SK-N-SH treated with all-trans-retinoic acid at 6 μM for 48 hours (cell line): ENCODE measurements around the gene TYROBP.

Experiments used
- ATAC-seq: fragments of 200-7000 bp; cut with Tn5 transposase; 3 replicates; pipeline ENCODE4 v1.9.1; 2020; ENCODE audit warnings: mild to moderate bottlenecking, moderate library complexity
- ARNTL ChIP-seq: fragments of 450-650 bp; formaldehyde crosslinking; IDR thresholded peaks from 2 replicates; pipeline ENCODE4 v1.5.0; 2020; ENCODE audit warnings: low read depth, mild to moderate bottlenecking, moderate library complexity, borderline replicate concordance
- BACH2 ChIP-seq: fragments of 250-450 bp; sonication (Bioruptor Pico); IDR thresholded peaks from 2 replicates; pipeline ENCODE4 v1.9.0; 2021; ENCODE audit warnings: mild to moderate bottlenecking, borderline replicate concordance
- CSDC2 ChIP-seq: fragments of 250-450 bp; sonication (Bioruptor Pico); IDR thresholded peaks from 2 replicates; pipeline ENCODE4 v1.5.0; 2020; ENCODE audit warnings: mild to moderate bottlenecking, moderate library complexity
- ESRRG ChIP-seq: fragments of 250-450 bp; sonication (Bioruptor Pico); IDR thresholded peaks from 2 replicates; pipeline ENCODE4 v1.6.1; 2021; ENCODE audit warnings: mild to moderate bottlenecking
- GLIS3 ChIP-seq: fragments of 250-450 bp; sonication (Bioruptor Pico); IDR thresholded peaks from 2 replicates; pipeline ENCODE4 v1.5.0; 2020; ENCODE audit warnings: mild to moderate bottlenecking, moderate library complexity
- PPARA ChIP-seq: fragments of 250-450 bp; sonication (Bioruptor Pico); IDR thresholded peaks from 2 replicates; pipeline ENCODE4 v1.5.0; 2020; ENCODE audit warnings: mild to moderate bottlenecking, borderline replicate concordance
- RARB ChIP-seq: fragments of 250-450 bp; sonication (Bioruptor Pico); IDR thresholded peaks from 2 replicates; pipeline ENCODE4 v1.8.0; 2021; ENCODE audit warnings: mild to moderate bottlenecking, moderate library complexity
- SNAI2 ChIP-seq: fragments of 250-450 bp; sonication (Bioruptor Pico); IDR thresholded peaks from 2 replicates; pipeline ENCODE4 v1.5.0; 2020; ENCODE audit warnings: mild to moderate bottlenecking, moderate library complexity
- TCF4 ChIP-seq: fragments of 250-450 bp; sonication (Bioruptor Pico); IDR thresholded peaks from 2 replicates; pipeline ENCODE4 v1.8.0; 2021; ENCODE audit warnings: mild to moderate bottlenecking, moderate library complexity, borderline replicate concordance
- TOX ChIP-seq: fragments of 250-450 bp; sonication (Bioruptor Pico); IDR thresholded peaks from 2 replicates; pipeline ENCODE4 v1.8.0; 2021; ENCODE audit warnings: mild to moderate bottlenecking, moderate library complexity, borderline replicate concordance
- ZC3H10 ChIP-seq: fragments of 250-450 bp; sonication (Bioruptor Pico); IDR thresholded peaks from 2 replicates; pipeline ENCODE4 v1.5.1; 2021; ENCODE audit warnings: mild to moderate bottlenecking, moderate library complexity
- ZFP3 ChIP-seq: fragments of 250-450 bp; sonication (Bioruptor Pico); IDR thresholded peaks from 2 replicates; pipeline ENCODE4 v1.5.0; 2020; ENCODE audit warnings: mild to moderate bottlenecking, moderate library complexity
- ZFP30 ChIP-seq: fragments of 450-650 bp; formaldehyde crosslinking; IDR thresholded peaks from 2 replicates; pipeline ENCODE4 v1.5.0; 2022; ENCODE audit warnings: mild to moderate bottlenecking, moderate library complexity
- ZNF565 ChIP-seq: fragments of 450-650 bp; formaldehyde crosslinking; conservative IDR thresholded peaks from 2 replicates; pipeline ENCODE4 v1.5.0; 2020; ENCODE audit warnings: low read depth, mild to moderate bottlenecking, moderate library complexity
- ZNF70 ChIP-seq: fragments of 450-650 bp; formaldehyde crosslinking; IDR thresholded peaks from 2 replicates; pipeline ENCODE4 v1.5.0; 2020; ENCODE audit warnings: mild to moderate bottlenecking, moderate library complexity
- ZNF8 ChIP-seq: fragments of 450-650 bp; formaldehyde crosslinking; IDR thresholded peaks from 2 replicates; pipeline ENCODE4 v1.5.0; 2020; ENCODE audit warnings: mild to moderate bottlenecking, moderate library complexity
- TF ChIP-seq, protein P1 (sequence below): fragments of 250-450 bp; sonication (Bioruptor Pico); IDR thresholded peaks from 2 replicates; pipeline ENCODE4 v1.5.1; 2020; ENCODE audit warnings: low read depth, mild to moderate bottlenecking, moderate library complexity
- TF ChIP-seq, protein P2 (sequence below): fragments of 250-450 bp; sonication (Bioruptor Pico); IDR thresholded peaks from 2 replicates; pipeline ENCODE4 v1.5.0; 2020; ENCODE audit warnings: mild to moderate bottlenecking, moderate library complexity
- TF ChIP-seq, protein P3 (sequence below): fragments of 250-450 bp; sonication (Bioruptor Pico); IDR thresholded peaks from 2 replicates; pipeline ENCODE4 v1.5.1; 2021; ENCODE audit warnings: mild to moderate bottlenecking, moderate library complexity
- TF ChIP-seq, protein P4 (sequence below): fragments of 250-450 bp; sonication (Bioruptor Pico); IDR thresholded peaks from 2 replicates; pipeline ENCODE4 v1.8.0; 2021; ENCODE audit warnings: low read depth, mild to moderate bottlenecking, moderate library complexity, borderline replicate concordance
- TF ChIP-seq, protein P5 (sequence below): fragments of 250-450 bp; sonication (Bioruptor Pico); IDR thresholded peaks from 2 replicates; pipeline ENCODE4 v1.8.0; 2020; ENCODE audit warnings: mild to moderate bottlenecking, moderate library complexity, borderline replicate concordance

The TYROBP gene

DNA sequence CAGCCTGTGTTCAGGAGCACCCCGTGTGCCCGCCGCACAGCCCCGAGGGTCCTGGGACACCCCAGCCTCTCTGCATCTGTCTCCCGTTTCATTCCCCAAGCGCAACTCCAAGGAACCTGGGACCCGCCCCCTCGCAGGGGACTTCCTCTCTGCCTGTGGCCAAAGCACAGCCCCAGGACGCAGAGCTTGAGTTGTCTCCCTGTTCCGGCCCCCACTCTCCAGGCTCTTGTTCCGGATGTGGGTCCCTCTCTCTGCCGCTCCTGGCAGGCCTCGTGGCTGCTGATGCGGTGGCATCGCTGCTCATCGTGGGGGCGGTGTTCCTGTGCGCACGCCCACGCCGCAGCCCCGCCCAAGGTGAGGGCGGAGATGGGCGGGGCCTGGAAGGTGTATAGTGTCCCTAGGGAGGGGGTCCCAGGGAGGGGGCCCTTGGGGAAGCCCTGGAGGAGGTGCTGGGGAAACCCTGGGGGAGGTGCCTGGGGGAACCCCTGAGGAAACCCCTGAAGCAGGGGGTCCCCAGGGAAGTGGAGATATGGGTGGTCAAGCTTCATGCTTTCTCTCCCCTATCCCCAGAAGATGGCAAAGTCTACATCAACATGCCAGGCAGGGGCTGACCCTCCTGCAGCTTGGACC, 4.4 kb downstream of the TYROBP start:
- TF ChIP-seq, protein P1, sequence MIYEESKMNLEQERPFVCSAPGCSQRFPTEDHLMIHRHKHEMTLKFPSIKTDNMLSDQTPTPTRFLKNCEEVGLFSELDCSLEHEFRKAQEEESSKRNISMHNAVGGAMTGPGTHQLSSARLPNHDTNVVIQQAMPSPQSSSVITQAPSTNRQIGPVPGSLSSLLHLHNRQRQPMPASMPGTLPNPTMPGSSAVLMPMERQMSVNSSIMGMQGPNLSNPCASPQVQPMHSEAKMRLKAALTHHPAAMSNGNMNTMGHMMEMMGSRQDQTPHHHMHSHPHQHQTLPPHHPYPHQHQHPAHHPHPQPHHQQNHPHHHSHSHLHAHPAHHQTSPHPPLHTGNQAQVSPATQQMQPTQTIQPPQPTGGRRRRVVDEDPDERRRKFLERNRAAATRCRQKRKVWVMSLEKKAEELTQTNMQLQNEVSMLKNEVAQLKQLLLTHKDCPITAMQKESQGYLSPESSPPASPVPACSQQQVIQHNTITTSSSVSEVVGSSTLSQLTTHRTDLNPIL (CRISPR knock-in tag), result no peak
- TF ChIP-seq PPARA (CRISPR knock-in tag) (no peak), ZNF8 (no peak), ZFP3 (CRISPR knock-in tag) (no peak), SNAI2 (no peak), RARB (CRISPR knock-in tag) (no peak)
- TF ChIP-seq, protein P2, sequence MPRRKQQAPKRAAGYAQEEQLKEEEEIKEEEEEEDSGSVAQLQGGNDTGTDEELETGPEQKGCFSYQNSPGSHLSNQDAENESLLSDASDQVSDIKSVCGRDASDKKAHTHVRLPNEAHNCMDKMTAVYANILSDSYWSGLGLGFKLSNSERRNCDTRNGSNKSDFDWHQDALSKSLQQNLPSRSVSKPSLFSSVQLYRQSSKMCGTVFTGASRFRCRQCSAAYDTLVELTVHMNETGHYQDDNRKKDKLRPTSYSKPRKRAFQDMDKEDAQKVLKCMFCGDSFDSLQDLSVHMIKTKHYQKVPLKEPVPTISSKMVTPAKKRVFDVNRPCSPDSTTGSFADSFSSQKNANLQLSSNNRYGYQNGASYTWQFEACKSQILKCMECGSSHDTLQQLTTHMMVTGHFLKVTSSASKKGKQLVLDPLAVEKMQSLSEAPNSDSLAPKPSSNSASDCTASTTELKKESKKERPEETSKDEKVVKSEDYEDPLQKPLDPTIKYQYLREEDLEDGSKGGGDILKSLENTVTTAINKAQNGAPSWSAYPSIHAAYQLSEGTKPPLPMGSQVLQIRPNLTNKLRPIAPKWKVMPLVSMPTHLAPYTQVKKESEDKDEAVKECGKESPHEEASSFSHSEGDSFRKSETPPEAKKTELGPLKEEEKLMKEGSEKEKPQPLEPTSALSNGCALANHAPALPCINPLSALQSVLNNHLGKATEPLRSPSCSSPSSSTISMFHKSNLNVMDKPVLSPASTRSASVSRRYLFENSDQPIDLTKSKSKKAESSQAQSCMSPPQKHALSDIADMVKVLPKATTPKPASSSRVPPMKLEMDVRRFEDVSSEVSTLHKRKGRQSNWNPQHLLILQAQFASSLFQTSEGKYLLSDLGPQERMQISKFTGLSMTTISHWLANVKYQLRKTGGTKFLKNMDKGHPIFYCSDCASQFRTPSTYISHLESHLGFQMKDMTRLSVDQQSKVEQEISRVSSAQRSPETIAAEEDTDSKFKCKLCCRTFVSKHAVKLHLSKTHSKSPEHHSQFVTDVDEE (CRISPR knock-in tag), result no peak

DNA sequence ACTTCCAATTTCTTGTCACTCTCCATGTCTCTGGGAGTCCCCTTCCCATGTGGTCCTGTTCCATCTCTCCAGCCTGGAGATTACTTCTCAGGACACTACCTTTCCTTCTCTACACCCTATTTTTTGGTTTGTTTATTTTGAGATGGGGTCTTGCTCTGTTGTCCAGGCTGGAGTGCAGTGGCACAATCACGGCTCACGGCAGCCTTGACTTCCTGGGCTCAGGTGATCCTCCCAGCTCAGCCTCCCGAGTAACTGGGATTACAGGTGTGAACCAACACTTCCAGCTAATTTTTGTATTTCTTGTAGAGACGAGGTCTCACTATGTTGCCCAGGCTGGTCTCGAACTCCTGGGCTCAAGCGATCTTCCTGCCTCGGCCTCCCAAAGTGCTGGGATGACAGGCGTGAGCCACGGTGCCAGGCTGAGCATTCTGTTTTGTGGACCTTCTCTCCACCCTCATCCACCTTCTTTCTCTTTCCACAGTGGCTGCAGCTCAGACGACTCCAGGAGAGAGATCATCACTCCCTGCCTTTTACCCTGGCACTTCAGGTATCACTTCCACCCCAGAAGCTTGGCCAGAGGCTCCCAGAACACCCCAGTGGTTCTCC, 5.1 kb downstream of the TYROBP start:
- ATAC-seq, result no peak
- TF ChIP-seq ZFP3 (CRISPR knock-in tag) (no peak), ZNF70 (CRISPR knock-in tag) (no peak), ESRRG (CRISPR knock-in tag) (no peak), PPARA (CRISPR knock-in tag) (no peak)

More for the DNA sequence above, 4.4 kb downstream of the TYROBP start:
- no peak for ATAC-seq

DNA sequence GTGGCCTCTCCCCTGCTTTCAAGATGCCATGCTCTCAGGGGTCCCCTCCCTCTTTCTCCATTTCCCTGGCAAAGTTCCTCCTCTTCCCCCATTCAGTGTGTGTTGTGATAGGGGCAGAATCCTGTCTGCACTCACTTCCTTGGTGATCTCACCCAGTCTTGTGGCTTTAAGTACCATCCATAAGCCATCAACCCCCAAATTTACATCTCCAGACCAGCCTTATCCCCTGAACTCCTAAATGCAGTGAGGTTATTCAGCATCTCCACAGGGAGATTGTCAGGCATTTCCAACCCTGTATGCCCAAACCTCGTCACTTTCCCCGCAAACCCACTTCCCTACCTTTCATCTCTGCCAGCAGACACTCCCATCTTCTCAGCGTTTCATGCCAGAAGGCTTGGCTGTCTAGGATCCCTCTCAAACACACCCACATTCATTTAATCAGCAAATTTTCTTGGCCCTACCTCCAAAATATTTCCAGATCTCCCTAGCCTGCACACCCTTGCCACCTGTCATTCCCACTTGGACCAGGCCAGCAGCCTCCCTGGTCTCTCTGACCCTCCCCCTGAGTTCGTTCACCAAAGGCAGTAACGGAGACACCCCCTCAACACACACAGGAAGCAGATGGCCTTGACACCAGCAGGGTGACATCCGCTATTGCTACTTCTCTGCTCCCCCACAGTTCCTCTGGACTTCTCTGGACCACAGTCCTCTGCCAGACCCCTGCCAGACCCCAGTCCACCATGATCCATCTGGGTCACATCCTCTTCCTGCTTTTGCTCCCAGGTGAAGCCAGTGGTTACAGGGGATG, 6.0 kb downstream of the TYROBP start, which contains the start of gene HCST:
TSS of gene HCST (plus strand) at position 676 of the 808 bp plus-strand sequence. CDS start at position 741, 65 bp downstream.
- no peak for ATAC-seq
- TF ChIP-seq SNAI2, result no peak
- TF ChIP-seq TOX (CRISPR knock-in tag), result no peak
- TF ChIP-seq, protein P3, sequence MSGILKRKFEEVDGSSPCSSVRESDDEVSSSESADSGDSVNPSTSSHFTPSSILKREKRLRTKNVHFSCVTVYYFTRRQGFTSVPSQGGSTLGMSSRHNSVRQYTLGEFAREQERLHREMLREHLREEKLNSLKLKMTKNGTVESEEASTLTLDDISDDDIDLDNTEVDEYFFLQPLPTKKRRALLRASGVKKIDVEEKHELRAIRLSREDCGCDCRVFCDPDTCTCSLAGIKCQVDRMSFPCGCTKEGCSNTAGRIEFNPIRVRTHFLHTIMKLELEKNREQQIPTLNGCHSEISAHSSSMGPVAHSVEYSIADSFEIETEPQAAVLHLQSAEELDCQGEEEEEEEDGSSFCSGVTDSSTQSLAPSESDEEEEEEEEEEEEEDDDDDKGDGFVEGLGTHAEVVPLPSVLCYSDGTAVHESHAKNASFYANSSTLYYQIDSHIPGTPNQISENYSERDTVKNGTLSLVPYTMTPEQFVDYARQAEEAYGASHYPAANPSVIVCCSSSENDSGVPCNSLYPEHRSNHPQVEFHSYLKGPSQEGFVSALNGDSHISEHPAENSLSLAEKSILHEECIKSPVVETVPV (CRISPR knock-in tag), result no peak
- TF ChIP-seq ZNF70 (CRISPR knock-in tag), result no peak
- TF ChIP-seq ZNF565 (CRISPR knock-in tag), result no peak
- TF ChIP-seq RARB (CRISPR knock-in tag), result no peak
- TF ChIP-seq, protein P4, sequence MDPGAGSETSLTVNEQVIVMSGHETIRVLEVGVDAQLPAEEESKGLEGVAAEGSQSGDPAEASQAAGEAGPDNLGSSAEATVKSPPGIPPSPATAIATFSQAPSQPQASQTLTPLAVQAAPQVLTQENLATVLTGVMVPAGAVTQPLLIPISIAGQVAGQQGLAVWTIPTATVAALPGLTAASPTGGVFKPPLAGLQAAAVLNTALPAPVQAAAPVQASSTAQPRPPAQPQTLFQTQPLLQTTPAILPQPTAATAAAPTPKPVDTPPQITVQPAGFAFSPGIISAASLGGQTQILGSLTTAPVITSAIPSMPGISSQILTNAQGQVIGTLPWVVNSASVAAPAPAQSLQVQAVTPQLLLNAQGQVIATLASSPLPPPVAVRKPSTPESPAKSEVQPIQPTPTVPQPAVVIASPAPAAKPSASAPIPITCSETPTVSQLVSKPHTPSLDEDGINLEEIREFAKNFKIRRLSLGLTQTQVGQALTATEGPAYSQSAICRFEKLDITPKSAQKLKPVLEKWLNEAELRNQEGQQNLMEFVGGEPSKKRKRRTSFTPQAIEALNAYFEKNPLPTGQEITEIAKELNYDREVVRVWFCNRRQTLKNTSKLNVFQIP, result no peak
- no peak for TF ChIP-seq ARNTL (CRISPR knock-in tag)
- no peak for TF ChIP-seq ZFP3 (CRISPR knock-in tag)
- TF ChIP-seq CSDC2 (CRISPR knock-in tag), result no peak
- TF ChIP-seq, protein P1 (CRISPR knock-in tag), result no peak
- no peak for TF ChIP-seq ZFP30 (CRISPR knock-in tag)
- no peak for TF ChIP-seq TCF4 (CRISPR knock-in tag)
- TF ChIP-seq, protein P2 (CRISPR knock-in tag), result no peak
- TF ChIP-seq PPARA (CRISPR knock-in tag), result no peak
- TF ChIP-seq, protein P5, sequence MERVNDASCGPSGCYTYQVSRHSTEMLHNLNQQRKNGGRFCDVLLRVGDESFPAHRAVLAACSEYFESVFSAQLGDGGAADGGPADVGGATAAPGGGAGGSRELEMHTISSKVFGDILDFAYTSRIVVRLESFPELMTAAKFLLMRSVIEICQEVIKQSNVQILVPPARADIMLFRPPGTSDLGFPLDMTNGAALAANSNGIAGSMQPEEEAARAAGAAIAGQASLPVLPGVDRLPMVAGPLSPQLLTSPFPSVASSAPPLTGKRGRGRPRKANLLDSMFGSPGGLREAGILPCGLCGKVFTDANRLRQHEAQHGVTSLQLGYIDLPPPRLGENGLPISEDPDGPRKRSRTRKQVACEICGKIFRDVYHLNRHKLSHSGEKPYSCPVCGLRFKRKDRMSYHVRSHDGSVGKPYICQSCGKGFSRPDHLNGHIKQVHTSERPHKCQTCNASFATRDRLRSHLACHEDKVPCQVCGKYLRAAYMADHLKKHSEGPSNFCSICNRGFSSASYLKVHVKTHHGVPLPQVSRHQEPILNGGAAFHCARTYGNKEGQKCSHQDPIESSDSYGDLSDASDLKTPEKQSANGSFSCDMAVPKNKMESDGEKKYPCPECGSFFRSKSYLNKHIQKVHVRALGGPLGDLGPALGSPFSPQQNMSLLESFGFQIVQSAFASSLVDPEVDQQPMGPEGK, result no peak
- no peak for TF ChIP-seq BACH2 (CRISPR knock-in tag)
- no peak for TF ChIP-seq GLIS3 (CRISPR knock-in tag)
- TF ChIP-seq ZNF8, result no peak
- TF ChIP-seq ZC3H10, result no peak
